ENCODE data around the gene THEMIS.
"Not testable (repeated sequence)": the region's sequence is repeated elsewhere in the genome, so short reads cannot be mapped to it uniquely, and the experiment has no call there.

The THEMIS gene

GRCh38 chr6:127791779-127792528 lies 108.9 kb downstream of the THEMIS start:
- no peak overlapping the region for H3K27ac ChIP-seq
- ChIA-PET CTCF (no interaction called here), POLR2A (ENCODE audit: low non-redundant PET) (no interaction called here)
- DNase-seq (ENCODE audit: low spot score): no peak
- TF ChIP-seq CTCF (conservative IDR thresholded peaks at IDR 0.05; ENCODE audit: low read depth): no peak

GRCh38 chr6:127790571-127790970 lies 110.3 kb downstream of the THEMIS start:
- no peak for TF ChIP-seq CTCF (conservative IDR thresholded peaks at IDR 0.05; ENCODE audit: low read depth)
- no peak for DNase-seq (ENCODE audit: low spot score)
- CTCF ChIA-PET: no interaction called here
- H3K27ac ChIP-seq: no peak overlapping the region
- POLR2A ChIA-PET (ENCODE audit: low non-redundant PET): no interaction called here

GRCh38 chr6:127786109-127786508 lies 114.7 kb downstream of the THEMIS start:
- no peak for DNase-seq (ENCODE audit: low spot score)
- ChIA-PET POLR2A (ENCODE audit: low non-redundant PET) (no interaction called here), CTCF (no interaction called here)
- no peak for TF ChIP-seq CTCF (conservative IDR thresholded peaks at IDR 0.05; ENCODE audit: low read depth)
- no peak overlapping the region for H3K27ac ChIP-seq

DNA sequence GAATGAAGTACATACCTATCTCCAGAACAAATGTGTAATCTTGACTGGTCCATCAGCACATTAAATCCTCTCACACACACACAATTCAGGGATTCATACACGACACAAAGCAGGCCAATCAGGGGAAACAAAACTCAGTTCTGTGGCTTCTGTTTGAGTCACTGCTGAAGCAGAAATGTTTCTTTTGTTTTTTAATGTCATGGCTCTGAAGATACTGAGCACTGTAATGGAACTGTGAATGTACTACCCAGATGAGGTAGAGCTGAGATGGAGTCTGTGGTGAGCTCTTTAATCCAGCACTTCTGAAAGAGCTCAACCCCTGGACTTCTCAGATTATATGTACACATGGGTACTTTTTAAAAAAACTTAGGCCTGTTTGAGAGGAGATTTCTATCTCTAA lies 116.4 kb downstream of the THEMIS start:
- ChIA-PET CTCF (no interaction called here), POLR2A (ENCODE audit: low non-redundant PET) (interaction anchor here (0.7 kb wide), 1 partner anchor 9 kb away, joined by 3 read pairs; no protein-coding TSS in a partner anchor)
- DNase-seq (ENCODE audit: low spot score): no peak
- no peak for TF ChIP-seq CTCF (conservative IDR thresholded peaks at IDR 0.05; ENCODE audit: low read depth)
- no peak overlapping the region for H3K27ac ChIP-seq

DNA sequence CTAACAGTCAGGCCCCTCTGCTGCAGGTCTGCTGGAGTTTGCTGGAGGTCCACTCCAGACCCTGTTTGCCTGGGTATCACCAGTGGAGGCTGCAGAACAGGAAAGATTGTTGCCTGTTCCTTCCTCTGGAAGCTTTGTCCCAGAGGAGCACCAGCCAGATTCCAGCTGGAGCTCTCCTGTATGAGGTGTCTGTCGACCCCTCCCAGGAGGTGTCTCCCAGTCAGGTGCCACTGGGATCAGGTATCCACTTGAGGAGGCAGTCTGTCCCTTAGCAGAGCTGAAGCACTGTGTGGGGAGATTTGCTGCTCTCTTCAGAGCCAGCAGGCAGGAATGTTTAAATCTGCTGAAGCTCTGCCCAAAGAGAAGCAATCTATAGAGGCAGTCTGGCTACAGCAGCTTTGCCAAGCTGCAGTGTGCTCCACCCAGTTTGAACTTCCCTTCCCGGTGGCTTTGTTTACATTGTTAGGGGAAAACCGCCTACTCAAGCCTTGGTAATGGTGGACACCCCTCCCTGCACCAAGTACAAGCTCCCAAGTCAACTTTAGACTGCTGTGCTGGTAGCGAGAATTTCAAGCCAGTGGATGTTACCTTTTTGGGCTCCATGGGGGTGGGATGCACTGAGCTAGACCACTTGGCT lies 119.1 kb downstream of the THEMIS start:
- POLR2A ChIA-PET (ENCODE audit: low non-redundant PET); DNase-seq (ENCODE audit: low spot score); H3K27ac ChIP-seq: not testable (repeated sequence)
- CTCF ChIA-PET: interaction anchor here (0.7 kb wide), 1 partner anchor 77 kb away, joined by 3 read pairs; no protein-coding TSS in a partner anchor

- ChIA-PET POLR2A (ENCODE audit: low non-redundant PET) (no interaction called here), CTCF (no interaction called here)
- H3K27ac ChIP-seq: no peak overlapping the region
- DNase-seq (ENCODE audit: low spot score): no peak
- TF ChIP-seq CTCF (conservative IDR thresholded peaks at IDR 0.05; ENCODE audit: low read depth): no peak
These were observed 124.5 kb downstream of the THEMIS start for GRCh38 chr6:127776320-127776719.

DNA sequence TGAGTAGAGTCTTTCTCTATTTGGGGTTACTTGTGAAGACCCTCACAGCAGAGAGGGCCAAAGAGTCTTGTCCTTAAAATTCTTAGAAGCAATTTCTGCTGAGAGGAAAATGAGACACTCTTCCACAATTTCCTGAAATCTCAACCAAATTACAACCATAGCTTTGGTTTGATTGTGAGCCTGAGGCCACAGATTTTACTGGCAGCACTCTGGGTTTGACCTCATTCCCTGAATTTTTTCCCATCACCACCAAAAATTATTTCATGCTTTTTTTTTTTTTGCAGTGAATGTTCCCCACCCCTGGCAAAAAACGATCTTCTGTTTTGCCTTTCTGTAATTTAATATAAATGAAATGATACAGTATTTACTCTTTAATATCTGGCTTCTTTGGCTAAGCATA lies 125.5 kb downstream of the THEMIS start:
- ChIA-PET POLR2A (ENCODE audit: low non-redundant PET) (interaction anchor here (0.5 kb wide), 1 partner anchor 9 kb away, joined by 3 read pairs; no protein-coding TSS in a partner anchor), CTCF (no interaction called here)
- DNase-seq (ENCODE audit: low spot score): no peak
- no peak overlapping the region for H3K27ac ChIP-seq
- TF ChIP-seq CTCF (conservative IDR thresholded peaks at IDR 0.05; ENCODE audit: low read depth): no peak
